Measurements from ENCODE around the gene CCL17. TPM values are rescaled to one million over a fixed set of nuclear protein-coding genes. Genes with fewer than 3 reads are reported as not detected.

The CCL17 gene
- under 1 TPM in 2 of 4 donors, not detected in 2; 0.18 to 0.45 TPM for polyA plus RNA-seq
- long read RNA-seq, donor 1: 0 reads
- long read RNA-seq, donor 2: 0 reads
- long read RNA-seq, donor 3: 0 reads
- long read RNA-seq, donor 4: 0 reads
- long read RNA-seq, donor 5: 0 reads
- long read RNA-seq, donor 6: 0 reads
- long read RNA-seq, donor 7: 0 reads
- long read RNA-seq, donor 8, partial matches to known transcripts: 0 of 1 reads
- long read RNA-seq, donor 8, other reads (novel, unspliced or antisense): 0 of 1 reads
- long read RNA-seq, donor 9: 0 reads
- long read RNA-seq, donor 10: 0 reads

GRCh38 chr16:57403965-57404817 lies at the start of gene CCL17:
Gene CCL17, plus strand, starts transcription at chr16:57404767. Its CDS starts 9,166 bp downstream, at chr16:57413933.
- WGBS, 3 donors: 78 to 83% (median 80%) methylated on average over 17 of the region's 17 CpGs
- FAIRE-seq (no peak), DNase-seq (no peak)
- no peaks in the 10 kb centered on the region for H3K27me3 ChIP-seq (ENCODE audit: control insufficient read depth in 3 of 3, insufficient read depth in 3 of 3, low read length in 3 of 3)
- no peak within 1 kb of the TSS for H3K4me3 ChIP-seq (ENCODE audit: low read depth in 1 of 3, low read length in 3 of 3)
- no peak within 1 kb of the TSS for H3K27ac ChIP-seq (ENCODE audit: low read depth in 1 of 3, low read length in 2 of 3)
- no peaks in the 10 kb centered on the region for H3K9me3 ChIP-seq (ENCODE audit: control insufficient read depth in 2 of 2, insufficient read depth in 1 of 2, low read depth in 1 of 2, low read length in 1 of 2)
- no peaks in the 10 kb centered on the region for H3K36me3 ChIP-seq (ENCODE audit: control insufficient read depth in 3 of 3, insufficient read depth in 2 of 3, low read depth in 1 of 3, low read length in 3 of 3)
- H3K4me1 ChIP-seq (ENCODE audit: control insufficient read depth in 3 of 3, insufficient read depth in 2 of 3, low read depth in 1 of 3, low read length in 2 of 3): no peaks in the 10 kb centered on the region

DNA sequence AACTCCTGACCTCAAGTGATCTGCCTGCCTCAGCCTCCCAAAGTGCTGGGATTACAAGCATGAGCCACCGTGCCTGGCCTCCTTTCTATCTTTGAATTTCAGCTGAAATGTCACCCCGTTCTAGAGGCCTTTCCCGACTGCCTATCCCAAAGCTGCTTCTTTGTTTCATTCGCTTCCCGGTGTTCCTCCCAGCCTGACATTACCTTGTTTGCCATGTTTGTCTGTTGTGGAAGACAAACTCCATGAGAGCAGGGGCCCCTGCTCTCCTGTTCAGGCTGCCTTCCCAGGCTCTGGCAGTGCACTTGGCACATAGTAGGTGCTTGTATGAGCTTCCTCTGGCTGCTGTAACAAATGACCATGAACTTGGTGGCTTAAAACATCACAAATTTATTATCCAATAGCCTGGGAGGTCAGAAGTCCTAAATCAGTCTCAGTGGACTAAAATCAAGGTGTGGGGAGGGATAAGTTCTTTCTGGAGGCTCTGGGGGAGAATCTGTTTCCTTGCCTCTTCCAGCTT lies 48.6 kb upstream of the CCL17 start:
- no peak overlapping the region for H3K4me3 ChIP-seq (ENCODE audit: low read depth in 1 of 3, low read length in 3 of 3)
- WGBS, 3 donors: 88 to 94% (median 89%) methylated on average over 5 of the region's 5 CpGs
- no peak for FAIRE-seq
- H3K36me3 ChIP-seq (ENCODE audit: control insufficient read depth in 3 of 3, insufficient read depth in 2 of 3, low read depth in 1 of 3, low read length in 3 of 3): no peaks in the 10 kb centered on the region
- no peaks in the 10 kb centered on the region for H3K27me3 ChIP-seq (ENCODE audit: control insufficient read depth in 3 of 3, insufficient read depth in 3 of 3, low read length in 3 of 3)
- DNase-seq: no peak
- H3K27ac ChIP-seq (ENCODE audit: low read depth in 1 of 3, low read length in 2 of 3): no peak overlapping the region
- H3K9me3 ChIP-seq (ENCODE audit: control insufficient read depth in 2 of 2, insufficient read depth in 1 of 2, low read depth in 1 of 2, low read length in 1 of 2): no peaks in the 10 kb centered on the region
- no peaks in the 10 kb centered on the region for H3K4me1 ChIP-seq (ENCODE audit: control insufficient read depth in 3 of 3, insufficient read depth in 2 of 3, low read depth in 1 of 3, low read length in 2 of 3)

DNA sequence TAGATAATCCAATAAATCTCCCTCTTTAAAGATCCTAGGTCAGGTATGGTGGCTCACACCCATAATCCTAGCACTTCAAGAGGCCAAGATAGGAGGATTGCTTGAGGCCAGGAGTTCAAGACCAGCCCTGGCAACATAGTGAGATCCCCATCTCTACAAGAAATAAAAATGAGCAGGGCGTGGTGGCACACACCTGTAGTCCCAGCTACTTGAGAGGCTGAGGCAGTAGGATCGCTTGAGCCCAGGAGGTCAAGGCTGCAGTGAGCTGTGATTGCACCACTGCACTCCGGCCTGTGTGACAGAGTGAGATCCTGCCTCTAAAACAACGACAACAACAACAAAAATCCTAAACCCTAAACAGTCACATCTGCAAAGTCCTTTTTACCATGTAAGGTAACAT lies 48.0 kb upstream of the CCL17 start:
- no peaks in the 10 kb centered on the region for H3K27me3 ChIP-seq (ENCODE audit: control insufficient read depth in 3 of 3, insufficient read depth in 3 of 3, low read length in 3 of 3)
- H3K27ac ChIP-seq (ENCODE audit: low read depth in 1 of 3, low read length in 2 of 3): no peak overlapping the region
- H3K4me3 ChIP-seq (ENCODE audit: low read depth in 1 of 3, low read length in 3 of 3): no peak overlapping the region
- no peaks in the 10 kb centered on the region for H3K4me1 ChIP-seq (ENCODE audit: control insufficient read depth in 3 of 3, insufficient read depth in 2 of 3, low read depth in 1 of 3, low read length in 2 of 3)
- FAIRE-seq: no peak
- no peaks in the 10 kb centered on the region for H3K9me3 ChIP-seq (ENCODE audit: control insufficient read depth in 2 of 2, insufficient read depth in 1 of 2, low read depth in 1 of 2, low read length in 1 of 2)
- 82 to 93% (median 91%) methylated on average over 4 of the region's 4 CpGs for WGBS, 3 donors
- DNase-seq: no peak
- H3K36me3 ChIP-seq (ENCODE audit: control insufficient read depth in 3 of 3, insufficient read depth in 2 of 3, low read depth in 1 of 3, low read length in 3 of 3): no peaks in the 10 kb centered on the region

- DNase-seq: no peak
- Histone ChIP-seq H3K4me3 (ENCODE audit: low read depth in 1 of 3, low read length in 3 of 3) (no peak overlapping the region), H3K27ac (ENCODE audit: low read depth in 1 of 3, low read length in 2 of 3) (no peak overlapping the region), H3K9me3 (ENCODE audit: control insufficient read depth in 2 of 2, insufficient read depth in 1 of 2, low read depth in 1 of 2, low read length in 1 of 2) (no peaks in the 10 kb centered on the region), H3K36me3 (ENCODE audit: control insufficient read depth in 3 of 3, insufficient read depth in 2 of 3, low read depth in 1 of 3, low read length in 3 of 3) (no peaks in the 10 kb centered on the region), H3K4me1 (ENCODE audit: control insufficient read depth in 3 of 3, insufficient read depth in 2 of 3, low read depth in 1 of 3, low read length in 2 of 3) (no peaks in the 10 kb centered on the region), H3K27me3 (ENCODE audit: control insufficient read depth in 3 of 3, insufficient read depth in 3 of 3, low read length in 3 of 3) (no peaks in the 10 kb centered on the region)
- FAIRE-seq: no peak
- 79 to 91% (median 86%) methylated on average over 9 of the region's 9 CpGs for WGBS, 3 donors
Observed at GRCh38 chr16:57357330-57358085, 47.1 kb upstream of the CCL17 start.

GRCh38 chr16:57358086-57358420 lies 46.5 kb upstream of the CCL17 start:
- Histone ChIP-seq H3K4me3 (ENCODE audit: low read depth in 1 of 3, low read length in 3 of 3) (no peak overlapping the region), H3K27me3 (ENCODE audit: control insufficient read depth in 3 of 3, insufficient read depth in 3 of 3, low read length in 3 of 3) (no peaks in the 10 kb centered on the region), H3K36me3 (ENCODE audit: control insufficient read depth in 3 of 3, insufficient read depth in 2 of 3, low read depth in 1 of 3, low read length in 3 of 3) (no peaks in the 10 kb centered on the region), H3K4me1 (ENCODE audit: control insufficient read depth in 3 of 3, insufficient read depth in 2 of 3, low read depth in 1 of 3, low read length in 2 of 3) (no peaks in the 10 kb centered on the region), H3K27ac (ENCODE audit: low read depth in 1 of 3, low read length in 2 of 3) (no peak overlapping the region), H3K9me3 (ENCODE audit: control insufficient read depth in 2 of 2, insufficient read depth in 1 of 2, low read depth in 1 of 2, low read length in 1 of 2) (no peaks in the 10 kb centered on the region)
- DNase-seq (no peak), FAIRE-seq (no peak)
- WGBS, 3 donors: 76 to 86% (median 82%) methylated on average over 7 of the region's 7 CpGs

DNA sequence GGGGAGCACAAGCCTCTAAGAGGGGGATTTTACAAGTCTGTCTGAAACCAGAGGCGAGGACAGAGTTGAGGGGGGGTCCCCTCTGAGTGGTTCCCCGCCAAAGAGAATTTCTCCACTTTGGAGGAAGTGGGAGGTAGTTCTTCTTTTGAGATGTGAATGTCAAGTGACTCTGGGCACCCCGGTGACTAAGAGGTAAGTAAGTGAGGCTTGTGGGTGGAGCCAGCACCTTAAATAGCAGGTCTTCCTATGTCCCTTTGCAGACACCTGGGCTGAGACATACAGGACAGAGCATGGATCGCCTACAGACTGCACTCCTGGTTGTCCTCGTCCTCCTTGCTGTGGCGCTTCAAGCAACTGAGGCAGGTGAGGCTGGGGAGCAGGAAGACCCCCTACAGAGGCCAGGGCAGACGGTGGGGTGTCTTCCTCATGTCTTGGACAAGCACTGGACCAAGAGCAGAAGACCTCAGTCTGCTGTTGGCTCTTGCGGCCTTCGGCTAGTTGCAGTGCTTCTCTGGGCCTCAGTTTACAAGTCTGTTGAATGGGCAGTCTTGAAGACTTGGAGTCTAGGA lies 46.0 kb upstream of the CCL17 start, which contains the start of gene CCL22:
CCL22 (plus strand) TSS at position 257 of the 569 bp plus-strand sequence; CDS start at position 291, 34 bp downstream.
- DNase-seq: no peak
- Histone ChIP-seq H3K4me1 (ENCODE audit: control insufficient read depth in 3 of 3, insufficient read depth in 2 of 3, low read depth in 1 of 3, low read length in 2 of 3) (no peaks in the 10 kb centered on the region), H3K27me3 (ENCODE audit: control insufficient read depth in 3 of 3, insufficient read depth in 3 of 3, low read length in 3 of 3) (no peaks in the 10 kb centered on the region), H3K4me3 (ENCODE audit: low read depth in 1 of 3, low read length in 3 of 3) (no peak within 1 kb of the TSS), H3K9me3 (ENCODE audit: control insufficient read depth in 2 of 2, insufficient read depth in 1 of 2, low read depth in 1 of 2, low read length in 1 of 2) (no peaks in the 10 kb centered on the region), H3K36me3 (ENCODE audit: control insufficient read depth in 3 of 3, insufficient read depth in 2 of 3, low read depth in 1 of 3, low read length in 3 of 3) (no peaks in the 10 kb centered on the region), H3K27ac (ENCODE audit: low read depth in 1 of 3, low read length in 2 of 3) (no peak within 1 kb of the TSS)
- no peak for FAIRE-seq
- WGBS, 3 donors: 77 to 82% (median 80%) methylated on average over 9 of the region's 9 CpGs

GRCh38 chr16:57360321-57360935 lies 44.1 kb upstream of the CCL17 start:
- WGBS, 3 donors: 87 to 94% (median 94%) methylated on average over 16 of the region's 16 CpGs
- no peaks in the 10 kb centered on the region for H3K36me3 ChIP-seq (ENCODE audit: control insufficient read depth in 3 of 3, insufficient read depth in 2 of 3, low read depth in 1 of 3, low read length in 3 of 3)

More at GRCh38 chr16:57360321-57360935, 44.1 kb upstream of the CCL17 start:
- FAIRE-seq (no peak), DNase-seq (no peak)
- H3K27me3 ChIP-seq (ENCODE audit: control insufficient read depth in 3 of 3, insufficient read depth in 3 of 3, low read length in 3 of 3): no peaks in the 10 kb centered on the region
- H3K4me1 ChIP-seq (ENCODE audit: control insufficient read depth in 3 of 3, insufficient read depth in 2 of 3, low read depth in 1 of 3, low read length in 2 of 3): no peaks in the 10 kb centered on the region
- no peak overlapping the region for H3K4me3 ChIP-seq (ENCODE audit: low read depth in 1 of 3, low read length in 3 of 3)
- H3K27ac ChIP-seq (ENCODE audit: low read depth in 1 of 3, low read length in 2 of 3): no peak overlapping the region
- no peaks in the 10 kb centered on the region for H3K9me3 ChIP-seq (ENCODE audit: control insufficient read depth in 2 of 2, insufficient read depth in 1 of 2, low read depth in 1 of 2, low read length in 1 of 2)
